ENCODE data around the gene UPK3BL1.
"Not testable (repeated sequence)": the region's sequence is repeated elsewhere in the genome, so short reads cannot be mapped to it uniquely, and the experiment has no call there.

GRCh38 chr7:102666850-102667249 lies 24.3 kb upstream of the UPK3BL1 start:
- TF ChIP-seq CTCF (IDR thresholded peaks at IDR 0.05; ENCODE audit: low read length); EZH2 (optimal IDR thresholded peaks at IDR 0.05; ENCODE audit: low read depth, low read length); EZH2phosphoT487 (IDR thresholded peaks at IDR 0.05; ENCODE audit: low read length): not testable (repeated sequence)
